Vagina (tissue), 2 donors: ENCODE measurements around the gene USP40. TPM values are rescaled to one million over a fixed set of nuclear protein-coding genes. Genes with fewer than 3 reads are reported as not detected.

Experiments used
- DNase-seq, 2 donors: peaks; one replicate each; pipeline ENCODE4 v3.0.0-alpha.2; 2017; ENCODE audit errors: extremely low spot score in 2 of 2
- H3K27ac ChIP-seq: fragments of 200-600 bp; sonication (generic); one replicate; pipeline ENCODE4 v1.5.1; 2019
- H3K27me3 ChIP-seq: fragments of 200-600 bp; sonication (generic); one replicate; pipeline ENCODE4 v1.5.1; 2019
- H3K36me3 ChIP-seq, 2 donors: fragments of 200-600 bp; sonication (generic); one replicate each; pipeline ENCODE4 v1.5.1; 2017 to 2019
- H3K4me1 ChIP-seq: fragments of 200-600 bp; sonication (generic); one replicate; pipeline ENCODE4 v1.5.1; 2019
- H3K4me3 ChIP-seq, 2 donors: fragments of 200-600 bp; sonication (generic); 1 replicate in 1 of 2; 2 replicates in 1 of 2; pipeline ENCODE4 v1.5.1; 2016 to 2019
- H3K9me3 ChIP-seq: fragments of 200-600 bp; sonication (generic); one replicate; pipeline ENCODE4 v1.5.1; 2019
- POLR2A ChIP-seq, 2 donors: fragments of 450-650 bp; IDR thresholded peaks; one replicate each; pipeline ENCODE4 v1.6.1; 2017; ENCODE audit warnings: antibody characterized with exemption in 2 of 2, mild to moderate bottlenecking in 2 of 2, moderate library complexity in 2 of 2
- POLR2AphosphoS5 ChIP-seq, 2 donors: sonication (generic); formaldehyde crosslinking; IDR thresholded peaks; one replicate each; pipeline ENCODE4 v1.9.0; 2017; ENCODE audit warnings: antibody characterized with exemption in 2 of 2, mild to moderate bottlenecking in 2 of 2, low read depth in 1 of 2; ENCODE audit not compliant: insufficient read depth in 1 of 2
- intact Hi-C: fragments of 100-400 bp; cut with DNase I; formaldehyde crosslinking; loops from one replicate; pipeline ENCODE4 v1.15.1; 2023
- total RNA-seq: library from RNA; depleted of rRNA; stranded (reverse); fragments of >200 nt; gene quantifications from one replicate; pipeline ENCODE4 v1.2.3, GENCODE V29; 2016
- TF ChIP-seq, protein P1 (sequence below), 3 experiments: fragments of 450-650 bp in 2 of 3; fragments of 200-600 bp in 1 of 3; sonication (generic) in 1 of 3; IDR thresholded peaks; one replicate each; pipeline ENCODE4 v1.5.1; 2017 to 2019; ENCODE audit warnings: antibody characterized with exemption in 3 of 3, mild to moderate bottlenecking in 2 of 3, moderate library complexity in 2 of 3

Gene USP40
- total RNA-seq, 1 donor from 2014 or later = 50.1 TPM

DNA sequence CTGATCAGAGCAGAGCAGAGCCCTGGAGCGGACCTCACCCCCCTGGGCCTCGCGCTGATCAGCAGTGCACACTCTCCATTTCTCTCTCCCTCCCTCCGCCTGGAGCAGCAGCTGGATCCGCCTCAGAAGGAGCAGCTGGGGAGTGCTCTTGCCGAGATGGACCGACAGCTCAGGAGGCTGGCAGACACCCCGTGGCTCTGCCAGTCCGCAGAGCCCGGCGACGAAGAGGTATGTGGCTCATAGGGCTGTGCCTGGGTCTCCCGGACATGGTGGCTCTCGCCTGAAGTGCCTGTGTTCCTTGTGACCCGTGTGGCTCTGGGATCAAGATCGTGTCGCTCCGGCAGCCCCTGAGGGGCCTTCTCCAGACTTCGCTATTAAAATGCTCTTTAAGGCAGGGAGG, 102.5 kb downstream of the USP40 start:
- Histone ChIP-seq H3K9me3 (no peaks in the 10 kb centered on the region), H3K27me3 (no peaks in the 10 kb centered on the region), H3K36me3 (peaks cover 0 to 34% of the 10 kb centered on the region in 2 donors), H3K4me3 (no peak overlapping the region), H3K27ac (no peak overlapping the region), H3K4me1 (no peaks in the 10 kb centered on the region)
- intact Hi-C loops = no loop called here
- DNase-seq = no peak
- TF ChIP-seq, protein P1, sequence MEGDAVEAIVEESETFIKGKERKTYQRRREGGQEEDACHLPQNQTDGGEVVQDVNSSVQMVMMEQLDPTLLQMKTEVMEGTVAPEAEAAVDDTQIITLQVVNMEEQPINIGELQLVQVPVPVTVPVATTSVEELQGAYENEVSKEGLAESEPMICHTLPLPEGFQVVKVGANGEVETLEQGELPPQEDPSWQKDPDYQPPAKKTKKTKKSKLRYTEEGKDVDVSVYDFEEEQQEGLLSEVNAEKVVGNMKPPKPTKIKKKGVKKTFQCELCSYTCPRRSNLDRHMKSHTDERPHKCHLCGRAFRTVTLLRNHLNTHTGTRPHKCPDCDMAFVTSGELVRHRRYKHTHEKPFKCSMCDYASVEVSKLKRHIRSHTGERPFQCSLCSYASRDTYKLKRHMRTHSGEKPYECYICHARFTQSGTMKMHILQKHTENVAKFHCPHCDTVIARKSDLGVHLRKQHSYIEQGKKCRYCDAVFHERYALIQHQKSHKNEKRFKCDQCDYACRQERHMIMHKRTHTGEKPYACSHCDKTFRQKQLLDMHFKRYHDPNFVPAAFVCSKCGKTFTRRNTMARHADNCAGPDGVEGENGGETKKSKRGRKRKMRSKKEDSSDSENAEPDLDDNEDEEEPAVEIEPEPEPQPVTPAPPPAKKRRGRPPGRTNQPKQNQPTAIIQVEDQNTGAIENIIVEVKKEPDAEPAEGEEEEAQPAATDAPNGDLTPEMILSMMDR (IDR thresholded peaks at IDR 0.05) = no peak
- no peak for TF ChIP-seq POLR2AphosphoS5 (IDR thresholded peaks at IDR 0.05; ENCODE audit: insufficient read depth in 1 of 2, low read depth in 1 of 2)
- TF ChIP-seq POLR2A (IDR thresholded peaks at IDR 0.05) = no peak

DNA sequence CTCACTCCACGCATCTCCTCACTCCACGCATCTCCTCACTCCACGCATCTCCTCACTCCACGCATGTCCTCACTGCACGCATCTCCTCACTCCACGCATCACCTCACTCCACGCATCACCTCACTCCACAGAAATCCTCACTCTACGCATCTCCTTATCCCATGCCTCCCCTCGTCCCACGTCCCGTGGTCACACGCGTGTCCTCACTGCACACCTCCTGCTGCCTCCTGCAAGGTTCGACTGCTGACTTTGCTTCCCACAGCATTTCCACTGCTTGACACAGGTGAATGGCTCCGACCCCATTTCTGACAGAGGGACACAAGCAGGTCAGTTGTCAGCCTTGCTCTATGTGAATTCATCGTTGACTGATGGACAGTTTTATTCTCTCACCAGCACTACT, 103.0 kb downstream of the USP40 start:
- DNase-seq = no peak
- Histone ChIP-seq H3K27ac (no peak overlapping the region), H3K36me3 (peaks cover 0 to 39% of the 10 kb centered on the region in 2 donors)

DNA sequence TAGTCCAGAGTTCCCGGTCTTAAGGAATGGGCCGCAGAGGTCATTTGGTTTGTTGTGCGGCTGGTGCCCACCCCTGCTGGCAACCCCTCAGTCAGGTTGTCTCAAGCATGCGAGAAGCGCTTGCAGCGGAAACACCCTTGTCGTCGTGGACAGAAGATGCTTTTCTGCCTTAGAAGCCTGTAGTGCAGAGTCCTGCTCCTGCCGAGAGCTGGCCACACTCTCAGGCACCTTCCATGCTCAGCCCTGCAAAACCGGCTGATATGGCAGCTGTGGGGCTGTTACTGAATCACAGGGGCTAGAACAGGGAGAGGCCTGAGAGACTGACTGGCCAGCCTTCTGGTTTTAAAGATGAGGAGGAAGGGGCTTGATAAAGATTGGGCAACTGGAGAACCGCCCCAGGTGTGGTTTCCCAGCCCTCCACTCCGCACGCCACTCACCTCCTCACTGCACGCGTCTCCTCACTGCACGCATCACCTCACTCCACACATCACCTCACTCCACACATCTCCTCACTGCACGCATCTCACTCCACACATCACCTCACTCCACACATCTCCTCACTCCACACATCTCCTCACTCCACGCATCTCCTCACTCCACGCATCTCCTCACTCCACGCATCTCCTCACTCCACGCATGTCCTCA, 103.6 kb downstream of the USP40 start:
- no peak for TF ChIP-seq POLR2A (IDR thresholded peaks at IDR 0.05)
- peaks cover 0 to 39% of the 10 kb centered on the region in 2 donors for H3K36me3 ChIP-seq
- no peaks in the 10 kb centered on the region for H3K9me3 ChIP-seq
- no peak overlapping the region for H3K4me3 ChIP-seq
- H3K4me1 ChIP-seq = no peaks in the 10 kb centered on the region
- intact Hi-C loops = no loop called here
- no peaks in the 10 kb centered on the region for H3K27me3 ChIP-seq
- no peak overlapping the region for H3K27ac ChIP-seq
- no peak for DNase-seq

More for the DNA sequence above, 103.0 kb downstream of the USP40 start:
- Histone ChIP-seq H3K4me1 (no peaks in the 10 kb centered on the region), H3K4me3 (no peak overlapping the region), H3K9me3 (no peaks in the 10 kb centered on the region), H3K27me3 (no peaks in the 10 kb centered on the region)
- TF ChIP-seq POLR2AphosphoS5 (IDR thresholded peaks at IDR 0.05; ENCODE audit: insufficient read depth in 1 of 2, low read depth in 1 of 2) (no peak), POLR2A (IDR thresholded peaks at IDR 0.05) (no peak)
- TF ChIP-seq, protein P1 (IDR thresholded peaks at IDR 0.05) = no peak
- intact Hi-C loops = no loop called here

- Histone ChIP-seq H3K36me3 (peaks cover 0 to 38% of the 10 kb centered on the region in 2 donors), H3K27ac (no peak overlapping the region), H3K4me1 (no peaks in the 10 kb centered on the region), H3K4me3 (no peak overlapping the region), H3K9me3 (no peaks in the 10 kb centered on the region), H3K27me3 (no peaks in the 10 kb centered on the region)
- DNase-seq = no peak
- intact Hi-C loops = no loop called here
- TF ChIP-seq POLR2AphosphoS5 (IDR thresholded peaks at IDR 0.05; ENCODE audit: insufficient read depth in 1 of 2, low read depth in 1 of 2) (no peak), POLR2A (IDR thresholded peaks at IDR 0.05) (no peak)
- TF ChIP-seq, protein P1 (IDR thresholded peaks at IDR 0.05) = no peak
These were observed 104.3 kb downstream of the USP40 start for GRCh38 chr2:233462202-233462785.

DNA sequence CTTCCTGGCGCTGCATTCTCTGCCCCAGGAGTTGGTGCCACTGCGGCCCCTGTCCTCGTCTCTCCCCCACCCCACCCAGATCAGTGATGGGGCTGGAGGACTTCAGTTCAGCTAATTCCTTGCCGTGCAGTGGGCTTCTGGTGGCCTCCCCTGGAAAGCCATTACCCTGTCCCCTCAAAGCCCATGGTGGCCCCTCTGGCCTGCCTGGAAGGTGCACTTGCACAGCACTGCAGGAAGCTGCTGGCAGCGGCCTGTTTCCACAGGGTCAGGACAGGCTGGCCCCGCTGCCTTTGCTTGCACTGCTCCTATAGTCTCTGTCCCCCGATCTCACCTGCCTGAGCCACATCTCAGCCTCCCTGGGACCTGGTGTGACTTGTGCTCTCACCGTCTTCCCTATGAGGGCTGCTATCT, 105.1 kb downstream of the USP40 start:
- intact Hi-C loops = no loop called here
- TF ChIP-seq, protein P1 (IDR thresholded peaks at IDR 0.05) = no peak
- TF ChIP-seq POLR2A (IDR thresholded peaks at IDR 0.05) = no peak
- TF ChIP-seq POLR2AphosphoS5 (IDR thresholded peaks at IDR 0.05; ENCODE audit: insufficient read depth in 1 of 2, low read depth in 1 of 2) = no peak
- H3K9me3 ChIP-seq = no peaks in the 10 kb centered on the region
- no peak overlapping the region for H3K27ac ChIP-seq
- H3K4me3 ChIP-seq = no peak overlapping the region
- H3K36me3 ChIP-seq = peaks cover 0 to 30% of the 10 kb centered on the region in 2 donors
- no peaks in the 10 kb centered on the region for H3K4me1 ChIP-seq
- DNase-seq = no peak
- no peaks in the 10 kb centered on the region for H3K27me3 ChIP-seq
